HepG2 (cell line): ENCODE data around the gene S1PR3.

ENCODE experiments used
- MAFF ChIP-seq: IDR thresholded peaks from 2 replicates; pipeline ENCODE4 v1.6.1; 2011; ENCODE audit warnings: low read depth, low read length, improper control_type of control experiment
- MAX ChIP-seq: IDR thresholded peaks from 2 replicates; pipeline ENCODE4 v1.6.1; 2012; ENCODE audit warnings: inconsistent platforms
- MXD4 ChIP-seq: IDR thresholded peaks from 2 replicates; pipeline ENCODE4 v1.6.1; 2016; ENCODE audit warnings: mild to moderate bottlenecking, missing biosample characterization, missing genetic modification reagents
- NFE2L1 ChIP-seq: sonication (generic); formaldehyde crosslinking; IDR thresholded peaks from 2 replicates; pipeline ENCODE4 v1.4.0; 2020; ENCODE audit warnings: missing genetic modification reagents, mild to moderate bottlenecking, borderline replicate concordance
- RFX5 ChIP-seq: IDR thresholded peaks from 2 replicates; pipeline ENCODE4 v1.6.1; 2011; ENCODE audit warnings: low read depth, low read length, improper control_type of control experiment
- SIN3A ChIP-seq: IDR thresholded peaks from 2 replicates; pipeline ENCODE4 v1.6.1; 2011; ENCODE audit warnings: low read depth, mild to moderate bottlenecking, control low read depth, low read length, borderline replicate concordance
- ZKSCAN5 ChIP-seq: sonication (generic); formaldehyde crosslinking; IDR thresholded peaks from 2 replicates; pipeline ENCODE4 v1.5.1; 2020; ENCODE audit warnings: mild to moderate bottlenecking, missing genetic modification reagents

GRCh38 chr9:88959727-88960469, 31.4 kb upstream of the S1PR3 start:
- TF ChIP-seq NFE2L1 (CRISPR knock-in tag): no peak
- TF ChIP-seq MXD4 (CRISPR knock-in tag): no peak
- no peak for TF ChIP-seq ZKSCAN5 (CRISPR knock-in tag)
- TF ChIP-seq MAX: no peak
- TF ChIP-seq SIN3A: no peak
- no peak for TF ChIP-seq RFX5
- TF ChIP-seq MAFF: no peak
